GM21576 (cell line): ENCODE measurements around the gene F8.
"Not testable (repeated sequence)": the region's sequence is repeated elsewhere in the genome, so short reads cannot be mapped to it uniquely, and the experiment has no call there.

Experiments
- ATAC-seq: cut with Tn5 transposase; IDR thresholded peaks from one replicate; pipeline ENCODE4 v1.9.1; 2021; ENCODE audit warnings: mild to moderate bottlenecking, moderate library complexity; ENCODE audit not compliant: unreplicated experiment

F8 gene

DNA sequence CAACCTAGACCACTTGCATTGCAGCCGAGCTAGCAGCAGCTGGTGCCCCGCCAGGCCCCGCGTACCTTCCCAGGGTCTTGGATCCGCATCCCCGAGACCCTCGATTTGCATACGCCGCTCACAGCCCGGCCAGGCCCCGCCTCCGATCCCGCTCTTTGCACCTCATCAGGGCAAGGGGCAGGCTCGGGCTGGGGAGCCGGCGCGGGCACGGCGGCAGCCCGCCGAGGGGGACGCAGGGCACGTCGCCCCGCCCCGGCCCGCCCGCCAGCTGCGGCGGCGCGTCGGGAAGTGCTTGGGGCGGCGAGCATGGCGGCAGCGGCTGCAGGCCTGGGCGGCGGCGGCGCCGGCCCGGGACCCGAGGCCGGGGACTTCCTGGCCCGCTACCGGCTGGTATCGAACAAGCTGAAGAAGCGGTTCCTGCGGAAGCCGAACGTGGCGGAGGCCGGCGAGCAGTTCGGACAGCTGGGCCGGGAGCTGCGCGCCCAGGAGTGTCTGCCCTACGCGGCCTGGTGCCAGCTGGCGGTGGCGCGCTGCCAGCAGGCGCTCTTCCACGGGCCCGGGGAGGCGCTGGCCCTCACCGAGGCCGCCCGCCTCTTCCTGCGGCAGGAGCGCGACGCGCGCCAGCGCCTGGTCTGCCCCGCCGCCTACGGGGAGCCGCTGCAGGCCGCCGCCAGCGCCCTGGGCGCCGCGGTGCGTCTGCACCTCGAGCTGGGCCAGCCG is 136.3 kb downstream of the F8 start, which contains the start of gene F8A1:
Gene F8A1, plus strand, starts transcription at position 287 of the 720 bp plus-strand sequence. Its CDS starts 20 bp downstream, at position 307.
- ATAC-seq: peak; percentile 61

DNA sequence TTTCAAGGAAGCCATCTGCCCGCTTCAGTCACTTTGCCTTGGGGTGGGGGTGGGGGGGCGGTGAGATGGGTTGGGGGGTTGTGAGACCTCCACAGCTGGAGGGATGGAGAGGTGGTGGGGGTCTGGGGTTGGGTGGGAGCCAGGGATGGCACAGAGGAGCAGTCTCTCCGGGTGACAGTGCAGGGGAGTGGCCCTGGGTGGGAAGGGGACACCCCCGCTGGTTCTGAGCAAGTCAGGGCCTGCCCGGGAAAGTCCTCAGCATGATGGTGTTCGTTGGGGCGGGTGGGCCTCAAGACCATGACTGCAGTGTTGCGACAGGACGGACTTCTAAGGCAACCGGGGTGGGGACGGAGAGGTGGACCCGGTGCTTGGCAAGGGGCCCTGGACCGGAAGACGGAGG is 137.0 kb downstream of the F8 start:
- ATAC-seq: not testable (repeated sequence)

DNA sequence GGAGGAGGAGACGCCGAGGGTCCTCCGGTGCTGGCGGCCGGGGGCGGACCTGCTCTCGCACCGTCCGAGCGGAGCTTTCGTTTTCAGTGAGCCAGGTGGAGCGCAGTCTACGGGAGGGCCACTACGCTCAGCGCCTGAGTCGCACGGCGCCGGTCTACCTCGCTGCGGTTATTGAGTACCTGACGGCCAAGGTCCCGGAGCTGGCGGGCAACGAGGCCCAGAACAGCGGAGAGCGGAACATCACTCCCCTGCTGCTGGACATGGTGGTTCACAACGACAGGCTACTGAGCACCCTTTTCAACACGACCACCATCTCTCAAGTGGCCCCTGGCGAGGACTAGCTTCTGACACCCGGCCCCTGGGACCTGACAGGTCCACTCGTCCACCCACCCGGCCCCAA is 137.5 kb downstream of the F8 start:
- not testable (repeated sequence) for ATAC-seq

- not testable (repeated sequence) for ATAC-seq
These were observed 138.5 kb downstream of the F8 start for GRCh38 chrX:154884069-154884468.

GRCh38 chrX:154873329-154873728 is 149.2 kb downstream of the F8 start:
- no peak for ATAC-seq

- not testable (repeated sequence) for ATAC-seq
These were observed 154.0 kb downstream of the F8 start for GRCh38 chrX:154868522-154868921.

- ATAC-seq: no peak
These were observed 167.3 kb downstream of the F8 start for GRCh38 chrX:154855256-154855655.

GRCh38 chrX:154850957-154851611 is 171.4 kb downstream of the F8 start:
- ATAC-seq: no peak

DNA sequence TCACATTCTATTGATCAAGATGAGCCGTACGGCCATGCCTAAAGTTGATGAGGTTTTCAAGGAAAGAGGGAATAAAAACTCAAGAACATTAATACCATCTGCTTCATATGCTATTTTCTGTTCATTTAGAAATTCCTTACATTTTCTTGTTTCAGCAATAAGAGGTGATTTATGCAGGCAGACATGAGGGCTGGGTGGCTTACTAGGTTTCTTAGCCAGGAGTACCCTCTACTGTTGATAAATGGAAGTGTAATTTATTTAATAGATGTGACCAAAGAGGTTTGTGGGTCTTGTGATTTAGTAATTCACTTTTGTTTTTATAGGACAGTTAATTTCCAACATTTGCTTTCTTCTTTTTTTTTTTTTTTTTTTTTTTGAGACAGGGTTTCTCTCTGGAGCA is 181.7 kb downstream of the F8 start:
- ATAC-seq: peak; percentile 52

- no peak for ATAC-seq
These were observed 186.4 kb downstream of the F8 start for GRCh38 chrX:154836163-154836562.

- no peak for ATAC-seq
These were observed 188.0 kb downstream of the F8 start, which contains the start of gene SMIM9 for GRCh38 chrX:154834562-154834961. TSS of gene SMIM9 (minus strand) at chrX:154834662. CDS start at chrX:154830856, 3,806 bp downstream.

DNA sequence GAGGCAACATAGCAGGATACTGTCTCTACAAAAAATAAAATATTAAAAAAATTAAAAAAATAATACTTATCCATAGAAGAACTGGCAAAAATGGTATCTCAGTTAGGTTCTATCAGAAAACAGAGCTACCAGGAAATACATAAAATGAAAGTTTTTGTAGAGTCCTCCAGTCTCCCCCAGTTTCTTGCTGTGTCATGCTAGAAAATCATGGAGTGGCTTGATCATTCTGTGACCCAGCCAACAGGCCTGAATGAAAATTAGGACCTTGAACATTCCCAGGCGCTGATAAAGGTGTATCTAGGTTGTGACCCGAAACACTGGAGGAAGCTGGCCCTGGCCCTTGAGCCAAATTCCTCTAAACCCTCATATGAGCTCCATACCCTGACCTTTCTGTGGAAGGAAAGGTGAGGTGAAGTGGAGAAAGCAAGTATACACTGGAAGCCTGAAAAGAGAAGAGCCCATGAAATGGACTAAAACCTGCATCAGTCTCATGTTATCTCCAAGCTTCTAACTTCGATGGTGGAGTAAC is 188.7 kb downstream of the F8 start:
- no peak for ATAC-seq

DNA sequence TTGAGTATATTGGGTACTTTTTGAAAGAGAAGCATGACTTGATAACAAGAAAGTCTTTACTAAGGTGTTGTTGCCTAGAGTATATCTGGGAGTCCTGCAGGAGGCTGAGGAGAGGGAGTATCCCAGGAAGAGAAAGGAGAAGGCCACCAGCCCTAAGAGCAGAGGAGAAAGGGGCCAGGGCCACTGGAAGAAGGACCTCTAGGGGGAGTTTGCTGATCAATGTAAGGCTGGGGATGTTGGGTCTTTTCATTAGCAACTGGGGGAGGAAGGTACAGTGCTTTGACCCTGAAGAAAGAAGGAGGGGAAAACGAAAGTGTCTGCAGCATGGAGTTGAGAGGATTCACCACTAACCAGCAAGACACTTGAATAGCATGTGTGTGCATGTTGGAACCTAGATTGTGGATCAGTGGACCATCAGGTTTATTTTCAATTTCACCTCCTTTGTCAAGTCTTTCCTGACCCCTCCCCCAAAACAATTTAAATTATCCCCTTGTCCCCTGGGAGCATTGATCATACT is 192.5 kb downstream of the F8 start:
- no peak for ATAC-seq

DNA sequence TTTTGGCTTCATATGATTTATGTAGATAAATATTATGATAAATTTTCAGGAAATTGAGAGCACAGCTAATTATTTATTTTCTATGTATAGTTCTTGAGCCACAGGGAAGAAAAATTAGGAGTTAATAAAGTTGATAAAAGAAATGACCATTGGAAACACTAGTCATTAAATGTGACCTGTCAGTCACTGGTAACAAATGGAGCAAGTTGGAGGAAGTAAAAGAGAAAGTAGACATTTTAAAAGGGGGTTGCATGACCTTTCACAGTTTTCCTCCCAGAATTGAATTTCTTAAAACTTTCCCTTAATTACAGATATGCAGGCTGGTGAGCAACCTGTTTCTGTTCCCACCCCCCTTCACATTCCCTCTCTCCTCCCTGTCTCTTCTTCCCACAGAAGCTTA is 193.4 kb downstream of the F8 start:
- no peak for ATAC-seq

DNA sequence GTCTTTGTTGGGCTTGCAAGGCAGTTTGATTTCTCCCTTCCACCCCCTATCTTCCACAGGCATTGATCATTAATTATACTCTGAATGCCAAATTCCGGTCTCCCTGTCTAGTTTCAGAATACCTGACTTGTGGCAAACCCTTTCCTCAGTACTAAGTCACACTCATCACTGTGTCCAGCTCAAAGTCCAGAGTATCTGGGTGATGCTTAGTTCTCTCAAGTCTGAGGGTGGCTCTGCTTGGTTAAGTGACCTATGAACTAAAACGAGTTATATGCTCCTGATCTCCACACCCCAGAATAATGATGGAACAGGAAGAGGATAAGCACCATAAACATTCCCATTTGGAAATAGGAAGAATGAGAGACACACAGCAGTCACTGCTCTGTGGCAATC is 194.5 kb downstream of the F8 start:
- ATAC-seq: no peak

DNA sequence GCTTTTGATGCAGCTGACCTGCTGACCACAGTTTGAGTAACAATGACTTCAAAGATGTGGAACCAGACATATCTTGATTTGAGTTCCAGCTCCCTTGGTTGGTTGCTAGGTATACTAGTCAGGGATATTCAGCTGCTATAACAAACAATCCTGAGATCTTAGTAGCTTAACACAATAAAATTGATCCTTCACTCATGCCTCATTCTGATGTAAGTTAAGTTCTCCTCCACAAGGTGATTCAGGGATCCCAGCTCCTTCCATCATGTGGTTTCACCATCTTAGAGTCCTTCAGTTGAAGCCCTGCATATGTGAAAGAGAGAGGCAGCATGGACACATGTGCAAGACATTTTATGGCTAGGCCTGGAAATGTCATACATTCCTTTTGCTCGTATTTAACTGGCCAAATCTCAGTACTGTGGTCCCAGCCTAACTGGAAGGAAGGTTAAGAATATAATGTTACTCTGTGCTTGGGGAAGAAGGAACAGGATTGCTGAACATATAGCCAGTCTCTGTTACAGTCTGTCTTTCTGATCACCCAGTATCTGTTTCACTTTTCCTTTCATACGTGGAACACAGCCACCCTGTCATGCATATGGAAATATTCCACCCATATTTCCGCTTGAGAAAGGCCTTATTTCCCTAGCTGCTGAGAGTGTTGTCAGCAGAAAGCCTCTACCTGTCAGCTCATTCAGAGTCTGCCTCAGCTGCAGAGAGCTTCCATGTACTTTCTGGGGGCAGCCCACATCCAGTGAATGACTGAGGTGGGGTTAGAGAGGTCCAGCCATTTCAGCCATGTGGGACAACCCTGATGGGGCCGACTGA is 195.1 kb downstream of the F8 start:
- ATAC-seq: peak; percentile 90

GRCh38 chrX:154825586-154825985 is 196.9 kb downstream of the F8 start:
- ATAC-seq: not testable (repeated sequence)

GRCh38 chrX:154824638-154825037 is 197.9 kb downstream of the F8 start:
- ATAC-seq: no peak

DNA sequence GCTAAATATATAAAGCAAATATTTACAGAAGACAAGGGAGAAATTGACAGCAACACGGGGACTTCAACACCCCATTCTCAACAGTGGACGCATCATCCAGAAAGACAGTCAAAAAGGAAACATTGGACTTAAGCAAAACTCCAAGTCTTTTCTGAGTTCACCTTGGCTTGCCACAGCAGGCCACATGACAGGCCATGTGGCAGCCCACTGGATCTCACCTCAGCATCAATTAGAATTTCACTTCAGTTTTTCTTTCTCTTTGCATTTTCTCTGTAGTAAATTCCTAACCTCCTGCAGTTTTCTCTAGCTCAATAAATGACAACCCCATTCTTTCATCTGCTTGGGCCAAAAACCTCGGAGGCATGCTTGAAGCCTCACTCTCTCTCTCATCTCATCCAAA is 200.5 kb downstream of the F8 start:
- ATAC-seq: no peak

DNA sequence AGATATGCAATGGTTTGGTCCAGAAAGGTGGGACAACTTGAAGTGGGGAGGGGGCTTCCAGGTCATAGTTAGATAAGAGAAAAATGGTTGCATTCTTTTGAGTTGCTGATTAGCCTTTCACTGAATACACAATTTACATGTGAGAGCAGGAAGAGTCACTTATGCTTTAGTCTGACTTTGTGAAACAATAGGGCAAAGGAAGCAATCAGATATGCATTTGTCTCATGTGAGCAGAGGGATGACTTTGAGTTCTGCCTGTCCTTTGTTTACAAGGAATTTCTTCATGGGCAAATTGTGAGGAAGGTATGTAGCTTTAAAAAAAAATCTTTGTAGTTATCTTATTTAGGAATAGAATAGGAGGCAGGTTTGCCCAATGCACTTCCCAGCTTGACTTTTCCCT is 201.0 kb downstream of the F8 start:
- ATAC-seq: no peak

DNA sequence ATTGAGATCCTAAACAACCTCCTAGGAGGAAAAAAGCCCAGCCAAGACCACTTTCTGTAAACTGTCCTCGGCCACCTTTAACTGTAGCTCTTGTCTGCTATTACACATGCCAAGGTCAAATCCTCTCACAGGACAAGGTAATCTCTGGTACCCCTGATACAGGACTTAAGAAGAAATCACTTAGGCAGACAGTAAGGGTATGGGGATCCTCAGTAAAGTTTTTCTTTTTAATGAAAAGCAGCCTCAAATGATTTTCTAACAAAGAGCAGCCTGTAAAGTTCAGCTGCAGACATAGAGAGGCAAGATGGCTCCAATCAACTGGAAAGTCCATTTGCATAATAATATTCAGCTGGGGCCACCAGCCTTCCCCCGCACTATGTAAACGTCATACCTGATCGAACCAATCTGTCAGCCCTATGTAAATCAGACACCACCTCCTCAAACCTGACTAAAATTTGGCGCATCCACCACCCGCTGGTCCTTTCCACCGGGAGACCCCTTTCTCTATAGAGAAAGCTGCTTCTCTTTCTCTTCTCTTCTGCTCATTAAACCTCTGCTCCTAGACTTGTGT is 202.7 kb downstream of the F8 start:
- no peak for ATAC-seq
